ENCODE results near the gene TUBB2B. TPM values are rescaled to one million over a fixed set of nuclear protein-coding genes. Genes with fewer than 3 reads are reported as not detected.

TUBB2B gene
- total RNA-seq, 1 donor = 2.9 TPM

DNA sequence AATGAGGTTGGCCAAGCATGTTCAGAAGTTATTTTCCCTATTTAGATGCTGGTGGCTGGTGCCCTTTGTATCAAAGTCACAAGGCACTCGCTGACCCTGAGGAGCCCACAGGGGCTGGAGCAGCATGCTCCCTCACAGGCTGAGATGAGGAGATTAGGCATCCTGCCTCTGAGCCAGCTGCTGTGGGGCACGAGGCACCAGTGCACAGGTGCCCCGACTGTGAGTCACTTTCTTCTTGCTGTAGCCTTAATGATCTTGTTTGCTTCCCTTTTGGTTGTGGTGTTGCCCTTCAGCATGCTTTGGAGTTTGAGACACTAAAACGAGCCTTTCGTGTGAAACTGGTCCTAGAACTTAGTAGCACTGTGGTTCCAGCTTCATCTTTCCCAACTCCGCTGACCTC, 35.6 kb upstream of the TUBB2B start:
- no peak for DNase-seq (ENCODE audit: low read depth)

DNA sequence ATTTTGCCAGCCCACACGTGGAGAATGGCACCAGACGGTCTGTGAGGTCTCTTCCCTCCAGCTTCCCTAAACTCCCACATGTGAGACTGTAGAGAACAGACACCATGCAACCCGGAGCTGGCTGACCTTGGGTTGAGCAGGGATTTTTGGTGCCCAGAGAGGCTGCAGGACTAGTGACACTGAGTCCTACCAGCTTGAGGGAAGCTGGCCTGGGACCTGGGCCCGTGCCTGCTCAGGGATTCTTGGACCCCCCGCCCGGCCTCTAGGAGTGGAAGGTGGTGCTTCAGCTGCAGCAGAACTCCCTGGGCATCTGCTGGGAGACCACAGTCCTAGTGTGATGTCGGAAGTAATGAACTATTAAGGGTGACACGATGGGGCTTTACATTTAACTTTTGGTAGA, 34.5 kb upstream of the TUBB2B start:
- no peak overlapping the region for H3K4me3 ChIP-seq (ENCODE audit: low read depth, low read length)
- TF ChIP-seq, protein P1, sequence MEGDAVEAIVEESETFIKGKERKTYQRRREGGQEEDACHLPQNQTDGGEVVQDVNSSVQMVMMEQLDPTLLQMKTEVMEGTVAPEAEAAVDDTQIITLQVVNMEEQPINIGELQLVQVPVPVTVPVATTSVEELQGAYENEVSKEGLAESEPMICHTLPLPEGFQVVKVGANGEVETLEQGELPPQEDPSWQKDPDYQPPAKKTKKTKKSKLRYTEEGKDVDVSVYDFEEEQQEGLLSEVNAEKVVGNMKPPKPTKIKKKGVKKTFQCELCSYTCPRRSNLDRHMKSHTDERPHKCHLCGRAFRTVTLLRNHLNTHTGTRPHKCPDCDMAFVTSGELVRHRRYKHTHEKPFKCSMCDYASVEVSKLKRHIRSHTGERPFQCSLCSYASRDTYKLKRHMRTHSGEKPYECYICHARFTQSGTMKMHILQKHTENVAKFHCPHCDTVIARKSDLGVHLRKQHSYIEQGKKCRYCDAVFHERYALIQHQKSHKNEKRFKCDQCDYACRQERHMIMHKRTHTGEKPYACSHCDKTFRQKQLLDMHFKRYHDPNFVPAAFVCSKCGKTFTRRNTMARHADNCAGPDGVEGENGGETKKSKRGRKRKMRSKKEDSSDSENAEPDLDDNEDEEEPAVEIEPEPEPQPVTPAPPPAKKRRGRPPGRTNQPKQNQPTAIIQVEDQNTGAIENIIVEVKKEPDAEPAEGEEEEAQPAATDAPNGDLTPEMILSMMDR (IDR thresholded peaks at IDR 0.05; ENCODE audit: insufficient read depth, low read length) = no peak
- DNase-seq (ENCODE audit: low read depth) = no peak

More for the DNA sequence above, 35.6 kb upstream of the TUBB2B start:
- TF ChIP-seq, protein P1 (IDR thresholded peaks at IDR 0.05; ENCODE audit: insufficient read depth, low read length) = no peak
- H3K4me3 ChIP-seq (ENCODE audit: low read depth, low read length) = no peak overlapping the region

DNA sequence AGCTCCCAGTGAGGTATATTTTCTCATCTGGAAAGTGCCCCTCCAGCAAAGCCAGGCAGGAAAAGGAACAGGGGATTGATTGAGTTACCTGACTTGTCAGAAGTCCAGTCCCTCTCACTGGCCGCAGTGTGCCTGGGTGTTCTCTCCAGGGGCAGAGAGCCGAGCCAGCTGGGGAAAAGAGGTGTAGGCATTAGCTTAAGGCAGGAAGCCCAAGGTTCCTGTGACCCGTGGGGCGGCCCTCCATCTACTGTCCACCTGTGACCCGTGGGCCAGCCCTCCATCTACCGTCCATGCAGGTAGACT, 34.0 kb upstream of the TUBB2B start:
- TF ChIP-seq, protein P1 (IDR thresholded peaks at IDR 0.05; ENCODE audit: insufficient read depth, low read length) = no peak
- DNase-seq (ENCODE audit: low read depth) = no peak
- no peak overlapping the region for H3K4me3 ChIP-seq (ENCODE audit: low read depth, low read length)

DNA sequence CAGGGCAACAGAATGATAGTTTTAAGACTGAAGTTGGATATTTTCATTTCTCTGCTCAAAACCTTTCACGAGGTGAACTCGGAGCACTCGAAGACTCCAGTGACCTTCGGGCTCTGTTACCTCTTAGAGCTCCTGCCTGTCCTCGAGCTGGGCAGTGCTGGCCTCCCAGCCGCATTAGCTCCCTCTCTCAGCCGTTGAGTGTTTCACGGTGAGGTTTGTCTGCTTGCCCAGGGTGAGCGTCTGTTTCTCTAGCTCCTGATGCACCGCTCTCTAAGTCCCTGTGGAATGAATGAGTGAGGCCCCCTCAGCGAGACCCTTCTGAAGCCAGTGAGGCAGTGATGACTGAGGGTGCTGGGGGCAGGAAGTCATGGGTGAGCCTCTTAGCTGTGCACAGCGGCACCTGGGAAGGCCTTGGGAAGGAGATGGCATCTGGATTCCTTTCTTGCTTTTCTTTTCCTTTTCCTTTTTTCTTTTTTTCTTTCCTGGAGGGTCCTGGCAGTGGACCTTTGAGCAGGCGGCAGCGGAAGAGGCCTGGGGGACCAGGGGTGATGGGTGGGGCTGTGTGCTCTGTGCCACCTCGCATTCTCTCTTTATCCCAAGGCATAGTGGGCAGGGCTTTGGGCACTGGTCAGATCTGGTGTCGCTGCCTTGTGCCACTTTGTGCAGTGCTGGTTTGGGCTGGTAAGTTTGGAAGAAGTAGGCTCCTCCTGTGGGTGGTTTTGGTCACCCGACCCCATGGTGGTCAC, 33.5 kb upstream of the TUBB2B start:
- TF ChIP-seq, protein P1 (IDR thresholded peaks at IDR 0.05; ENCODE audit: insufficient read depth, low read length) = no peak
- DNase-seq (ENCODE audit: low read depth) = no peak
- peak overlapping the region; percentile 22 for H3K4me3 ChIP-seq (ENCODE audit: low read depth, low read length)

DNA sequence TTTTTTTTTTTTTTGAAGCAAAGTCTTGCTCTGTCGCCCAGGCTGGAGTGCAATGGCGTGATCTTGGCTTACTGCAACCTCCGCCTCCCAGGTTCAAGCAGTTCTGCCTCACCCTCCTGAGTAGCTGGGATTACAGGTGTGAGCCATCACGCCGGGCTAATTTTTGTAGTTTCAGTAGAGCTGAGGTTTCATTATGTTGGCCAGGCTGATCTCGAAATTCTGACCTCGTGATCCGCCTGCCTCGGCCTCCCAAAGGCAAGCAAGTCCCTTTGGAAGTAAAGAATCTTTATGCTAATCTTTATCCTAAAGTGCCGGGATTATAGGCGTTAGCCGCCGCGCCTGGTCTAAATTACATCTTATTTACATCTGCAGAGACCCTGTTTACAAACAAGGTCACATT, 32.8 kb upstream of the TUBB2B start:
- peak overlapping the region; percentile 6 for H3K4me3 ChIP-seq (ENCODE audit: low read depth, low read length)
- no peak for DNase-seq (ENCODE audit: low read depth)
- TF ChIP-seq, protein P1 (IDR thresholded peaks at IDR 0.05; ENCODE audit: insufficient read depth, low read length) = no peak

DNA sequence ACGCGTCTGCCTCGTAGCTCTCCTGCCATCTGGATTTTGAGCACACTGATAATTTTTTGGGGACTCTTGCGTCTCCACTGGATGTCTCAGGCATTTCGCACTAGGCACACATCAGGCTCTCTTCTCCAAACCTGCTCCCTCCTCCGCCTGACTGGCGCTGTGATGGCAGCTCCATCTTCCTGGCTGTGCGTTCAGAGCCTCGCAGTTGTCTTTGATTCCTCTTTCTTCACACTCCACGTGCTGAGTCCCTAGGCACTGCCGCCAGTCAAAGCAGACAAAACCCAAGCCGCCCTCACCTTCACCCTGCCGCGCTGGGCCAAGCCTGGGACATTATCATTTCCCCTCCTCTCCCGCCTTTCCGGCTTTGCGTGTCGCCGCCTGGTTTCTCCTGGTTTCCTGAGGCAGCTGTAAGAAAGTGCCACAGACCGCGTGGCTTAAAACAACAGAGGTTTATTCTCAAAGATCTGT, 32.1 kb upstream of the TUBB2B start:
- peak overlapping the region; percentile 92 for H3K4me3 ChIP-seq (ENCODE audit: low read depth, low read length)
- DNase-seq (ENCODE audit: low read depth) = peak; percentile 35
- TF ChIP-seq, protein P1 (IDR thresholded peaks at IDR 0.05; ENCODE audit: insufficient read depth, low read length) = no peak

All from fibroblast of the aortic adventitia (primary cell).